IMR-90 (cell line): ENCODE measurements around the gene MACROD1. TPM values are rescaled to one million over a fixed set of nuclear protein-coding genes. Genes with fewer than 3 reads are reported as not detected.

ENCODE experiments used
- ATAC-seq: fragments of 200-7000 bp; cut with Tn5 transposase; 2 replicates; pipeline ENCODE4 v1.9.1; 2020; ENCODE audit warnings: low read depth, mild to moderate bottlenecking, moderate library complexity
- BruUV-seq: library from RNA; stranded (reverse); fragments of 400-500 nt; replicated peaks from 2 replicates; lab custom pipeline; 2021; lab: Mats Ljungman, UMichigan
- CTCF ChIA-PET: fragments of 300-600 bp; formaldehyde crosslinking; extraction: SDS; loops from one replicate; lab custom pipeline; 2021; ENCODE audit warnings: antibody characterized with exemption; lab: Yijun Ruan, JAX
- POLR2A ChIA-PET: fragments of 300-600 bp; sonication (Branson Sonifier 250); formaldehyde crosslinking; loops from one replicate; lab custom pipeline; 2022; ENCODE audit warnings: antibody characterized with exemption; ENCODE audit not compliant: unreplicated experiment; lab: Charles Lee
- DNase-seq: peaks from one replicate; pipeline ENCODE4 v3.0.0; 2013
- H2AFZ ChIP-seq: replicated peaks from 2 replicates; pipeline ENCODE3; 2013; ENCODE audit warnings: low read length, mild to moderate bottlenecking; ENCODE audit not compliant: poor library complexity
- H2AK5ac ChIP-seq: 2 replicates; pipeline ENCODE4 v1.6.1; 2013; ENCODE audit warnings: low read depth, low read length, inconsistent platforms
- H2AK9ac ChIP-seq: replicated peaks from 2 replicates; pipeline ENCODE3; 2013; ENCODE audit warnings: mild to moderate bottlenecking, low read depth, low read length, moderate library complexity; ENCODE audit not compliant: poor library complexity
- H2BK120ac ChIP-seq: 2 replicates; pipeline ENCODE4 v1.6.1; 2013; ENCODE audit warnings: low read depth, low read length, inconsistent platforms
- H2BK15ac ChIP-seq: 3 replicates; pipeline ENCODE4 v1.6.1; 2013; ENCODE audit warnings: low read depth, low read length, inconsistent platforms
- H2BK20ac ChIP-seq: 2 replicates; pipeline ENCODE4 v1.6.1; 2013; ENCODE audit warnings: low read depth, mild to moderate bottlenecking, inconsistent platforms, low read length, moderate library complexity
- H2BK5ac ChIP-seq: 2 replicates; pipeline ENCODE4 v1.6.1; 2013; ENCODE audit warnings: mild to moderate bottlenecking, low read depth, low read length, inconsistent platforms; ENCODE audit not compliant: poor library complexity, severe bottlenecking
- H3K14ac ChIP-seq: replicated peaks from 2 replicates; pipeline ENCODE4 v1.6.1; 2013; ENCODE audit warnings: low read depth, low read length, inconsistent platforms
- H3K18ac ChIP-seq: 2 replicates; pipeline ENCODE4 v1.6.1; 2013; ENCODE audit warnings: low read depth, low read length, control low read depth
- H3K23ac ChIP-seq: 2 replicates; pipeline ENCODE4 v1.6.1; 2013; ENCODE audit warnings: low read depth, low read length, inconsistent platforms
- H3K27ac ChIP-seq: 2 replicates; pipeline ENCODE4 v1.5.1; 2013; ENCODE audit warnings: mild to moderate bottlenecking, control low read depth, low read length; ENCODE audit not compliant: insufficient read depth
- H3K27me3 ChIP-seq: 2 replicates; pipeline ENCODE4 v1.6.1; 2013; ENCODE audit warnings: low read length; ENCODE audit not compliant: control insufficient read depth, insufficient read depth
- H3K36me3 ChIP-seq: 2 replicates; pipeline ENCODE4 v1.6.1; 2013; ENCODE audit warnings: low read length, mixed read lengths; ENCODE audit not compliant: control insufficient read depth, insufficient read depth
- H3K4ac ChIP-seq: 2 replicates; pipeline ENCODE4 v1.6.1; 2013; ENCODE audit warnings: low read depth, low read length, inconsistent platforms
- H3K4me1 ChIP-seq: 2 replicates; pipeline ENCODE4 v1.6.1; 2013; ENCODE audit warnings: low read length, mixed read lengths; ENCODE audit not compliant: control insufficient read depth, insufficient read depth
- H3K4me2 ChIP-seq: 2 replicates; pipeline ENCODE4 v1.6.1; 2013; ENCODE audit warnings: low read depth, mild to moderate bottlenecking, control low read depth, low read length, moderate library complexity
- H3K4me3 ChIP-seq: 2 replicates; pipeline ENCODE4 v1.5.1; 2013; ENCODE audit warnings: low read depth, mild to moderate bottlenecking, control low read depth, low read length, moderate library complexity; ENCODE audit not compliant: insufficient read depth
- H3K56ac ChIP-seq: 2 replicates; pipeline ENCODE4 v1.6.1; 2013; ENCODE audit warnings: low read length, inconsistent platforms; ENCODE audit not compliant: insufficient read depth; ENCODE audit errors: extremely low read depth
- H3K79me1 ChIP-seq, 2 experiments: 2 replicates each; pipeline ENCODE4 v1.6.1; 2013; ENCODE audit warnings: low read length in 2 of 2, inconsistent platforms in 1 of 2, low read depth in 1 of 2
- H3K9ac ChIP-seq: 2 replicates; pipeline ENCODE4 v1.6.1; 2013; ENCODE audit warnings: low read depth, low read length, control low read depth
- H3K9me1 ChIP-seq: 2 replicates; pipeline ENCODE4 v1.6.1; 2013; ENCODE audit warnings: low read length, inconsistent platforms; ENCODE audit not compliant: insufficient read depth
- H3K9me3 ChIP-seq: 2 replicates; pipeline ENCODE4 v1.6.1; 2013; ENCODE audit warnings: low read length; ENCODE audit not compliant: control insufficient read depth, insufficient read depth
- H4K20me1 ChIP-seq: 2 replicates; pipeline ENCODE4 v1.6.1; 2013; ENCODE audit warnings: low read length, inconsistent platforms; ENCODE audit not compliant: insufficient read depth
- H4K5ac ChIP-seq: 2 replicates; pipeline ENCODE4 v1.6.1; 2013; ENCODE audit warnings: mild to moderate bottlenecking, low read depth, low read length, control low read depth
- H4K8ac ChIP-seq, 2 experiments: 2 replicates each; pipeline ENCODE4 v1.6.1; 2013; ENCODE audit warnings: low read depth in 2 of 2, low read length in 2 of 2, control low read depth in 1 of 2, inconsistent platforms in 1 of 2
- H4K91ac ChIP-seq: 2 replicates; pipeline ENCODE4 v1.6.1; 2013; ENCODE audit warnings: low read depth, low read length, inconsistent platforms; ENCODE audit not compliant: insufficient read depth
- BHLHE40 ChIP-seq: fragments of 150-350 bp; IDR thresholded peaks from 2 replicates; pipeline ENCODE4 v1.6.1; 2016; ENCODE audit warnings: mild to moderate bottlenecking, low read depth, low read length
- CEBPB ChIP-seq: IDR thresholded peaks from 2 replicates; pipeline ENCODE4 v1.6.1; 2012; ENCODE audit warnings: low read depth, low read length, improper control_type of control experiment
- CHD1 ChIP-seq: IDR thresholded peaks from 2 replicates; pipeline ENCODE4 v1.6.1; 2012; ENCODE audit warnings: low read depth, low read length, improper control_type of control experiment
- ELK1 ChIP-seq: fragments of 150-350 bp; IDR thresholded peaks from 2 replicates; pipeline ENCODE4 v1.6.1; 2016; ENCODE audit warnings: low read depth, mild to moderate bottlenecking, low read length, moderate library complexity, borderline replicate concordance
- FOS ChIP-seq: fragments of 150-350 bp; IDR thresholded peaks from 2 replicates; pipeline ENCODE4 v1.6.1; 2016; ENCODE audit warnings: low read depth, low read length
- MAFK ChIP-seq: IDR thresholded peaks from 2 replicates; pipeline ENCODE4 v1.6.1; 2012; ENCODE audit warnings: low read depth, low read length, improper control_type of control experiment
- MAZ ChIP-seq: IDR thresholded peaks from 2 replicates; pipeline ENCODE4 v1.6.1; 2012; ENCODE audit warnings: low read depth, mild to moderate bottlenecking, low read length, improper control_type of control experiment, moderate library complexity, borderline replicate concordance
- MXI1 ChIP-seq: IDR thresholded peaks from 2 replicates; pipeline ENCODE4 v1.6.1; 2012; ENCODE audit warnings: low read depth, mild to moderate bottlenecking, low read length, moderate library complexity, borderline replicate concordance
- NFE2L2 ChIP-seq: fragments of 150-350 bp; IDR thresholded peaks from 2 replicates; pipeline ENCODE4 v1.6.1; 2016; ENCODE audit warnings: low read depth, mild to moderate bottlenecking, low read length
- POLR2A ChIP-seq: IDR thresholded peaks from 2 replicates; pipeline ENCODE4 v1.6.1; 2012; ENCODE audit warnings: mild to moderate bottlenecking, low read depth, low read length
- RAD21 ChIP-seq: IDR thresholded peaks from 2 replicates; pipeline ENCODE4 v1.6.1; 2012; ENCODE audit warnings: low read length, improper control_type of control experiment
- RCOR1 ChIP-seq: IDR thresholded peaks from 2 replicates; pipeline ENCODE4 v1.6.1; 2012; ENCODE audit warnings: mild to moderate bottlenecking, low read length, improper control_type of control experiment; ENCODE audit not compliant: insufficient replicate concordance
- RFX5 ChIP-seq: IDR thresholded peaks from 2 replicates; pipeline ENCODE4 v1.8.0; 2012; ENCODE audit warnings: low read depth, mild to moderate bottlenecking, low read length, moderate library complexity
- SMC3 ChIP-seq: fragments of 150-350 bp; IDR thresholded peaks from 2 replicates; pipeline ENCODE4 v1.6.1; 2016; ENCODE audit warnings: low read depth, mild to moderate bottlenecking, antibody characterized with exemption, low read length, moderate library complexity
- USF2 ChIP-seq: fragments of 150-350 bp; IDR thresholded peaks from 2 replicates; pipeline ENCODE4 v1.6.1; 2017; ENCODE audit warnings: mild to moderate bottlenecking, antibody characterized with exemption, low read length, low read depth
- WGBS, 2 experiments: methylation state at CpG; one replicate each; pipeline versions ENCODE4 v1.1.5 to v1.1.7; 2013; ENCODE audit warnings: missing lambda C conversion rate in 2 of 2; ENCODE audit not compliant: insufficient read length in 1 of 2; ENCODE audit errors: extremely low coverage in 2 of 2; 5-methylcytosine and 5-hydroxymethylcytosine counted together
- dilution Hi-C: fragments of 300-500 bp; cut with HindIII; formaldehyde crosslinking; loops from one replicate; pipeline ENCODE4 v1.14.3; 2018; ENCODE audit warnings: low sequenced_read_pairs; ENCODE audit not compliant: unreplicated experiment
- in situ Hi-C: fragments of 300-500 bp; cut with MboI; formaldehyde crosslinking; loops from 3 replicates; pipeline ENCODE4 v1.14.3; 2019; ENCODE audit warnings: low sequenced_read_pairs, inconsistent platforms, mixed read lengths
- intact Hi-C: fragments of 100-400 bp; cut with micrococcal nuclease; formaldehyde crosslinking; loops from 2 replicates; pipeline ENCODE4 v1.10.0; 2022
- polyA plus RNA-seq, 3 experiments: library from polyadenylated mRNA; depleted of rRNA; stranded (reverse); fragments of >200 nt; gene quantifications; 2 replicates each; pipeline ENCODE4 v1.2.3, GENCODE V29; 2012; ENCODE audit warnings: low replicate concordance in 1 of 3
- total RNA-seq: library from RNA; depleted of rRNA; stranded (reverse); fragments of >200 nt; gene quantifications from 2 replicates; pipeline ENCODE4 v1.2.3, GENCODE V29; 2012
- TF ChIP-seq, protein P1 (sequence below): conservative IDR thresholded peaks from 2 replicates; pipeline ENCODE4 v1.5.1; 2012; ENCODE audit warnings: mild to moderate bottlenecking, low read depth, low read length, improper control_type of control experiment

MACROD1 gene
- total and polyA plus RNA-seq, 2 of the 4 experiments (the other 2 are of a cell fraction) = 2.5 to 9.3 TPM

GRCh38 chr11:63997801-63998337 lies 168.0 kb downstream of the MACROD1 start:
- no peak overlapping the region for H3K4me3 ChIP-seq
- intact Hi-C loops = no loop called here
- POLR2A ChIA-PET = no interaction called here

More at GRCh38 chr11:63997801-63998337, 168.0 kb downstream of the MACROD1 start:
- Histone ChIP-seq H2BK120ac (no peak overlapping the region), H2BK5ac (no peak overlapping the region), H3K27me3 (no peaks in the 10 kb centered on the region), H3K56ac (no peak overlapping the region), H2BK15ac (no peak overlapping the region), H3K36me3 (peaks cover 45% of the 10 kb centered on the region), H4K91ac (no peak overlapping the region), H3K27ac (no peak overlapping the region), H3K14ac (no peak overlapping the region), H3K9me1 (0 out of 2 replicates have a peak, but pooled peaks cover 3% of the 10 kb centered on the region), H3K79me1 (peaks cover 9 to 24% of the 10 kb centered on the region in 2 experiments; a peak in 3 of 4 replicates), H3K9me3 (no peaks in the 10 kb centered on the region), H4K8ac (no peak overlapping the region), H3K9ac (no peak overlapping the region), H3K18ac (no peak overlapping the region), H3K4me1 (0 out of 2 replicates have a peak, but pooled peaks cover 1% of the 10 kb centered on the region), H3K4ac (no peak overlapping the region), H2BK20ac (no peak overlapping the region), H2AK5ac (no peak overlapping the region), H4K5ac (no peak overlapping the region), H3K4me2 (no peak overlapping the region), H4K20me1 (peaks cover 32% of the 10 kb centered on the region), H2AK9ac (no peak overlapping the region), H3K23ac (no peak overlapping the region), H2AFZ (no peak overlapping the region)
- CTCF ChIA-PET = no interaction called here
- DNase-seq (no peak), ATAC-seq (no peak)
- no TSS peak for BruUV-seq
- in situ Hi-C loops (no loop called here), dilution Hi-C loops (no loop called here)
- TF ChIP-seq RAD21 (no peak), MAZ (no peak), MAFK (no peak), NFE2L2 (no peak), ELK1 (no peak), FOS (no peak), POLR2A (no peak), RFX5 (no peak), BHLHE40 (no peak), RCOR1 (no peak), CEBPB (no peak), MXI1 (no peak), USF2 (no peak), CHD1 (no peak), SMC3 (no peak)
- TF ChIP-seq, protein P1, sequence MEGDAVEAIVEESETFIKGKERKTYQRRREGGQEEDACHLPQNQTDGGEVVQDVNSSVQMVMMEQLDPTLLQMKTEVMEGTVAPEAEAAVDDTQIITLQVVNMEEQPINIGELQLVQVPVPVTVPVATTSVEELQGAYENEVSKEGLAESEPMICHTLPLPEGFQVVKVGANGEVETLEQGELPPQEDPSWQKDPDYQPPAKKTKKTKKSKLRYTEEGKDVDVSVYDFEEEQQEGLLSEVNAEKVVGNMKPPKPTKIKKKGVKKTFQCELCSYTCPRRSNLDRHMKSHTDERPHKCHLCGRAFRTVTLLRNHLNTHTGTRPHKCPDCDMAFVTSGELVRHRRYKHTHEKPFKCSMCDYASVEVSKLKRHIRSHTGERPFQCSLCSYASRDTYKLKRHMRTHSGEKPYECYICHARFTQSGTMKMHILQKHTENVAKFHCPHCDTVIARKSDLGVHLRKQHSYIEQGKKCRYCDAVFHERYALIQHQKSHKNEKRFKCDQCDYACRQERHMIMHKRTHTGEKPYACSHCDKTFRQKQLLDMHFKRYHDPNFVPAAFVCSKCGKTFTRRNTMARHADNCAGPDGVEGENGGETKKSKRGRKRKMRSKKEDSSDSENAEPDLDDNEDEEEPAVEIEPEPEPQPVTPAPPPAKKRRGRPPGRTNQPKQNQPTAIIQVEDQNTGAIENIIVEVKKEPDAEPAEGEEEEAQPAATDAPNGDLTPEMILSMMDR = no peak
- WGBS, 2 experiments = no CpG with 5 or more reads among the region's 11 CpGs
